Stomach (tissue), 9 donors: ENCODE measurements around the gene GALNT18. TPM values are rescaled to one million over a fixed set of nuclear protein-coding genes. Genes with fewer than 3 reads are reported as not detected.

Experiments
- DNase-seq, 2 donors: peaks; one replicate each; pipeline versions ENCODE4 v3.0.0 to v3.0.0-alpha.2; 2013 to 2019
- H3K27ac ChIP-seq, 5 donors: fragments of 200-600 bp in 4 of 5; sonication (generic) in 4 of 5; one replicate each; pipeline ENCODE4 v1.5.1; 2013 to 2019; ENCODE audit warnings: mild to moderate bottlenecking in 1 of 5, moderate library complexity in 1 of 5
- H3K27me3 ChIP-seq, 3 donors: fragments of 200-600 bp; sonication (generic); one replicate each; pipeline ENCODE4 v1.5.1; 2017 to 2019; ENCODE audit warnings: mixed run types in 1 of 3
- H3K36me3 ChIP-seq, 4 donors: fragments of 200-600 bp; sonication (generic); 1 replicate in 3 of 4; 2 replicates in 1 of 4; pipeline ENCODE4 v1.5.1; 2016 to 2019
- H3K4me1 ChIP-seq, 4 donors: fragments of 200-600 bp; sonication (generic); one replicate each; pipeline ENCODE4 v1.5.1; 2016 to 2019
- H3K4me3 ChIP-seq, 4 donors: fragments of 200-600 bp; sonication (generic) in 3 of 4; one replicate each; pipeline ENCODE4 v1.5.1; 2016 to 2019; ENCODE audit warnings: mild to moderate bottlenecking in 1 of 4
- H3K9me3 ChIP-seq, 4 donors: fragments of 200-600 bp; sonication (generic); one replicate each; pipeline ENCODE4 v1.5.1; 2016 to 2019
- CTCF ChIP-seq, 7 experiments: fragments of 450-650 bp in 4 of 7; fragments of 200-600 bp in 3 of 7; sonication (generic) in 3 of 7; IDR thresholded peaks; one replicate each; pipeline ENCODE4 v1.5.1; 2016 to 2019; ENCODE audit warnings: antibody characterized with exemption in 7 of 7, control low read depth in 2 of 7, mild to moderate bottlenecking in 1 of 7
- EP300 ChIP-seq: sonication (generic); formaldehyde crosslinking; IDR thresholded peaks from one replicate; pipeline ENCODE4 v1.6.1; 2017; ENCODE audit warnings: antibody characterized with exemption
- POLR2A ChIP-seq, 4 donors: fragments of 450-650 bp; IDR thresholded peaks; one replicate each; pipeline ENCODE4 v1.6.1; 2016; ENCODE audit warnings: antibody characterized with exemption in 4 of 4, control low read depth in 2 of 4, mild to moderate bottlenecking in 1 of 4, moderate library complexity in 1 of 4
- POLR2AphosphoS5 ChIP-seq, 3 donors: sonication (generic); formaldehyde crosslinking; IDR thresholded peaks; one replicate each; pipeline ENCODE4 v1.6.1; 2016; ENCODE audit warnings: antibody characterized with exemption in 3 of 3
- WGBS, 5 donors: extraction: QIAGEN DNeasy Blood & Tissue Kit in 3 of 5; methylation state at CpG; one replicate each; pipeline versions ENCODE4 v1.1.5 to v1.1.7; 2013 to 2018; 5-methylcytosine and 5-hydroxymethylcytosine counted together
- intact Hi-C: fragments of 100-400 bp; cut with DNase I; formaldehyde crosslinking; loops from one replicate; pipeline ENCODE4 v1.15.1; 2023; ENCODE audit warnings: low total_unique reads
- polyA plus RNA-seq, 3 donors: library from polyadenylated mRNA; stranded (reverse); fragments of 200-250 nt; gene quantifications; one replicate each; pipeline ENCODE4 v1.2.3, GENCODE V29; 2013
- total RNA-seq, 5 donors: library from RNA; depleted of rRNA; stranded (reverse); fragments of >200 nt; gene quantifications; one replicate each; pipeline versions ENCODE4 v1.1.0 to v1.2.3, GENCODE V29; 2014 to 2016
- donor health status: healthy with polysubstance abuse.
- donor health status: Bipolar disorder and iron deficiency.
- donor health status: healthy.

Gene GALNT18
- total and polyA plus RNA-seq, 8 donors = 0.58 to 16.1 (median 2.7) TPM

DNA sequence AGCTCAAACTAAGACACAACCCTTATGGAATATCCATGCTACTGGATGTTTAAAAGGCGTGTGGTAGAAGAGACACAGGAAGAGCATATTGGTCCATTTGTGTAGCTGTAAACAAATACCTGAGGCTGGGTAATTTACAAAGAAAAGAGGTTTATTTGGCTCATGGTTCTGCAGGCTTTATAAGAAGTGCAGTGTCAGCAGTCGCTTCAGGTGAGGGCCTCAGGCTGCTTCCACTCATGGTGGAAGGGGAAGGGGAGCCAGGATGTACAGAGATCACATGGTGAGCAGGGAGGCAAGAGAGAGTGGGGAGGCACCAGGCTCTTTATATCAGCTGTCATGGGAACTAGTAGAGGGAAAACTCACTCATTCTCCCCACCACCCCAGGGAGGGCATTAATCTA, 237.0 kb downstream of the GALNT18 start:
- TF ChIP-seq CTCF (IDR thresholded peaks at IDR 0.05) (no peak), POLR2A (IDR thresholded peaks at IDR 0.05) (no peak), EP300 (no peak), POLR2AphosphoS5 (IDR thresholded peaks at IDR 0.05) (no peak)
- Histone ChIP-seq H3K36me3 (no peaks in the 10 kb centered on the region), H3K27me3 (no peaks in the 10 kb centered on the region), H3K4me3 (no peak overlapping the region), H3K9me3 (no peaks in the 10 kb centered on the region), H3K27ac (no peak overlapping the region), H3K4me1 (no peaks in the 10 kb centered on the region)
- DNase-seq = no peak
- intact Hi-C loops = no loop called here
- WGBS, 5 donors = 92 to 97% (median 95%) methylated on average over 2 of the region's 2 CpGs

GRCh38 chr11:11383995-11384394, 237.8 kb downstream of the GALNT18 start:
- H3K36me3 ChIP-seq = no peaks in the 10 kb centered on the region
- H3K4me1 ChIP-seq = no peaks in the 10 kb centered on the region
- TF ChIP-seq POLR2A (IDR thresholded peaks at IDR 0.05) = no peak
- no peak for TF ChIP-seq EP300
- no peak for TF ChIP-seq CTCF (IDR thresholded peaks at IDR 0.05)
- H3K27ac ChIP-seq = no peak overlapping the region
- intact Hi-C loops = no loop called here
- no peak for DNase-seq
- no peak overlapping the region for H3K4me3 ChIP-seq
- no peaks in the 10 kb centered on the region for H3K9me3 ChIP-seq
- 85 to 94% (median 91%) methylated on average over 2 of the region's 2 CpGs for WGBS, 5 donors
- H3K27me3 ChIP-seq = no peaks in the 10 kb centered on the region

- Histone ChIP-seq H3K9me3 (no peaks in the 10 kb centered on the region), H3K36me3 (no peaks in the 10 kb centered on the region), H3K4me1 (no peaks in the 10 kb centered on the region), H3K4me3 (no peak overlapping the region), H3K27me3 (no peaks in the 10 kb centered on the region), H3K27ac (no peak overlapping the region)
- intact Hi-C loops = no loop called here
- no peak for TF ChIP-seq POLR2AphosphoS5 (IDR thresholded peaks at IDR 0.05)
- TF ChIP-seq CTCF (IDR thresholded peaks at IDR 0.05) = no peak
- no peak for TF ChIP-seq POLR2A (IDR thresholded peaks at IDR 0.05)
- no peak for TF ChIP-seq EP300
- WGBS, 5 donors = 63 to 76% (median 66%) methylated on average over 7 of the region's 7 CpGs
- DNase-seq = no peak
These were observed 238.8 kb downstream of the GALNT18 start for GRCh38 chr11:11382858-11383532.

DNA sequence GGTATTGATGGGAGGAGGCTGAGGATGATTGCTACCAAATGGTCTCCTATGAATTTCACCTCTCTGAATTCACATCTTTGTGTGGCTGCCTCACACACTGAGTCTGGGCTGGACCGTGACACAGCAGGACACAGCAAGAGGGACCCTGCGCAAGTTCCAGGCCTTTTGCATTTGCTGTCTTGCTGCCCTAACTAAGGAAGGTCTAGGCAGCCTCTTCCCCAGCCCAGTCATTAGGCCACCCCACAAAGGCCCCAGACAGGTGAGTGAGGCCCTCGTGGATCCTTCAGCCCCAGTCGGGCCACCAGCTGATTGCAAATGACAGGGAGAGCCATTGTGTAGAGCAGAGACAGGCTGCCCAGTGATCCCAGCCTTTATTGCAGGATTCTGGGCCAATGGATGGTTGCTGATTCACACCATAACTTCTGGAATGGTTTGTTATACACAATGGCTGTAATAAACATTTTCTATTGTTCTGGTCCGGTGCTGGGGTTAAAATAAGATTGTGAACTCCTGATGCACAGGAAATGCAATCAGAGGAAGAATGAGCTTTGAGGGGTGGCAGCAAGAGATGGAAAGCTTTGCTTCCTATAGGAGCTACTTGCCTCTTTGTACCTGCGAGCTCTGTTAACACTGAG, 240.2 kb downstream of the GALNT18 start:
- DNase-seq = no peak
- WGBS, 5 donors = 66 to 80% (median 77%) methylated on average over 4 to 6 of the region's 6 CpGs
- H3K9me3 ChIP-seq = no peaks in the 10 kb centered on the region
- no peaks in the 10 kb centered on the region for H3K4me1 ChIP-seq
- H3K4me3 ChIP-seq = no peak overlapping the region
- no peak overlapping the region for H3K27ac ChIP-seq
- H3K36me3 ChIP-seq = no peaks in the 10 kb centered on the region
- TF ChIP-seq EP300 = no peak
- TF ChIP-seq POLR2AphosphoS5 (IDR thresholded peaks at IDR 0.05) = no peak
- TF ChIP-seq POLR2A (IDR thresholded peaks at IDR 0.05) = no peak
- no peak for TF ChIP-seq CTCF (IDR thresholded peaks at IDR 0.05)
- intact Hi-C loops = no loop called here
- no peaks in the 10 kb centered on the region for H3K27me3 ChIP-seq
